ENCODE results near the gene FGF2. TPM values are rescaled to one million over a fixed set of nuclear protein-coding genes. Genes with fewer than 3 reads are reported as not detected.

Gene FGF2
- total RNA-seq, 1 experiment from 2014 or later: 3.8 TPM

GRCh38 chr4:122816476-122816875, 10.2 kb upstream of the FGF2 start:
- DNase-seq (ENCODE audit: low read depth, low spot score): no peak
- Histone ChIP-seq H3K4me2 (ENCODE audit: low read length) (no peak overlapping the region), H3K4me3 (replicated peaks in 1 of 2; ENCODE audit: low read depth in 1 of 2, low read length in 2 of 2) (no peak overlapping the region), H3K9ac (ENCODE audit: low read length) (no peak overlapping the region), H3K4me1 (ENCODE audit: control insufficient read depth in 1 of 2, insufficient read depth in 2 of 2, low read length in 2 of 2) (peaks cover 1 to 15% of the 10 kb centered on the region in 2 experiments), H3K36me3 (ENCODE audit: control insufficient read depth in 1 of 2, insufficient read depth in 2 of 2, low read length in 2 of 2) (no peaks in the 10 kb centered on the region), H3K79me2 (ENCODE audit: insufficient read depth, low read length) (no peaks in the 10 kb centered on the region), H3K27me3 (ENCODE audit: insufficient read depth, low read length) (no peaks in the 10 kb centered on the region), H3K9me2 (ENCODE audit: insufficient read depth) (no peaks in the 10 kb centered on the region), H4K20me1 (ENCODE audit: insufficient read depth) (no peaks in the 10 kb centered on the region), H3K27ac (ENCODE audit: low read depth, low read length) (no peak overlapping the region), H2AFZ (ENCODE audit: low read depth, low read length, poor library complexity, severe bottlenecking) (peak overlapping the region; percentile 35), H3K9me3 (ENCODE audit: control insufficient read depth in 1 of 2, insufficient read depth in 1 of 2, low read depth in 1 of 2, low read length in 2 of 2) (no peaks in the 10 kb centered on the region)
- BruUV-seq (replicated peaks): no TSS peak
- intact Hi-C loops (cut with micrococcal nuclease): no loop called here
- ChIA-PET CTCF (no interaction called here), POLR2A (no interaction called here), RAD21 (ENCODE audit: low non-redundant PET in 1 of 2, low total read pairs in 2 of 2, uncharacterized antibody in 2 of 2, unreplicated experiment in 2 of 2) (no interaction called here)
- ATAC-seq: no peak
- no peak for TF ChIP-seq FOSL1 (IDR thresholded peaks at IDR 0.05; ENCODE audit: low read depth)
- no peak for TF ChIP-seq SIN3A (IDR thresholded peaks at IDR 0.05; ENCODE audit: low read depth)
- TF ChIP-seq EGR1 (IDR thresholded peaks at IDR 0.05; ENCODE audit: low read depth): no peak
- TF ChIP-seq YY1 (IDR thresholded peaks at IDR 0.05; ENCODE audit: extremely low read depth, insufficient replicate concordance, low read depth, low read length): no peak
- TF ChIP-seq CTCF (IDR thresholded peaks at IDR 0.05 in 2 of 3, conservative IDR thresholded peaks at IDR 0.05 in 1 of 3; ENCODE audit: borderline replicate concordance in 1 of 3, insufficient read depth in 1 of 3, low read depth in 2 of 3, low read length in 2 of 3): no peak
- TF ChIP-seq ZFX (IDR thresholded peaks at IDR 0.05): no peak
- TF ChIP-seq ZBTB33 (IDR thresholded peaks at IDR 0.05; ENCODE audit: extremely low read depth, insufficient replicate concordance, low read length): no peak
- TF ChIP-seq MAX (IDR thresholded peaks at IDR 0.05): no peak
- no peak for TF ChIP-seq SP1 (IDR thresholded peaks at IDR 0.05; ENCODE audit: low read depth)

All from HCT116 (cell line).